K562 (cell line): ENCODE results near the gene MMP24OS. TPM values are rescaled to one million over a fixed set of nuclear protein-coding genes. Genes with fewer than 3 reads are reported as not detected.

ENCODE experiments used
- CBFA2T2 ChIP-seq: fragments of 450-650 bp; conservative IDR thresholded peaks from 2 replicates; pipeline ENCODE4 v1.6.1; 2017; ENCODE audit warnings: mild to moderate bottlenecking
- CBFA2T3 ChIP-seq: fragments of 450-650 bp; IDR thresholded peaks from 2 replicates; pipeline ENCODE4 v1.6.1; 2017
- CREBBP ChIP-seq: IDR thresholded peaks from one replicate; pipeline ENCODE4 v1.6.1; 2012; ENCODE audit warnings: low read depth, mild to moderate bottlenecking, control low read depth, inconsistent platforms, low read length
- ERF ChIP-seq: fragments of 450-650 bp; formaldehyde crosslinking; IDR thresholded peaks from 2 replicates; pipeline ENCODE4 v1.4.0; 2020; ENCODE audit warnings: mild to moderate bottlenecking, mixed read lengths
- EWSR1 ChIP-seq: fragments of 450-650 bp; IDR thresholded peaks from 2 replicates; pipeline ENCODE4 v1.6.1; 2018; ENCODE audit warnings: borderline replicate concordance, mild to moderate bottlenecking, low read depth, moderate library complexity; ENCODE audit not compliant: partially characterized antibody
- HDGF ChIP-seq: fragments of 450-650 bp; IDR thresholded peaks from 2 replicates; pipeline ENCODE4 v1.6.1; 2016
- MEF2A ChIP-seq: IDR thresholded peaks from 2 replicates; pipeline ENCODE4 v1.6.1; 2011; ENCODE audit warnings: low read depth, mild to moderate bottlenecking, low read length, moderate library complexity; ENCODE audit not compliant: control insufficient read depth
- NFIC ChIP-seq: fragments of 450-650 bp; IDR thresholded peaks from 2 replicates; pipeline ENCODE4 v1.6.1; 2017; ENCODE audit warnings: mild to moderate bottlenecking, inconsistent platforms
- TAL1 ChIP-seq: fragments of 450-650 bp; IDR thresholded peaks from 2 replicates; pipeline ENCODE4 v1.6.1; 2016; ENCODE audit warnings: mild to moderate bottlenecking
- ZBTB1 ChIP-seq: sonication (generic); formaldehyde crosslinking; IDR thresholded peaks from 2 replicates; pipeline ENCODE4 v1.8.1; 2023; ENCODE audit warnings: missing genetic modification reagents, low read depth, mild to moderate bottlenecking, borderline replicate concordance
- polyA plus RNA-seq, 8 experiments: library from polyadenylated mRNA; depleted of rRNA in 4 of 8; stranded (reverse) in 5 of 8; unstranded in 3 of 8; fragments of >200 nt; fragmentation: Nextera tagmentation in 2 of 8; fragmentation: Illumina TruSeq in 1 of 8; extraction: Ambion mirVana in 2 of 8; extraction: Trizol in 1 of 8; gene quantifications; 2 replicates each; pipeline versions ENCODE4 v1.2.1 to v1.2.3, GENCODE V29; 2011 to 2014; ENCODE audit warnings: inconsistent platforms in 1 of 8, missing spikeins in 1 of 8
- total RNA-seq, 7 experiments: library from RNA; depleted of rRNA in 6 of 7; stranded (reverse); fragments of >200 nt in 6 of 7; fragmentation: Illumina TruSeq in 2 of 7; extraction: Trizol in 2 of 7; gene quantifications; 2 replicates each; pipeline versions ENCODE4 v1.2.1 to v1.2.3, GENCODE V29; 2011 to 2021; ENCODE audit warnings: low replicate concordance in 1 of 7
- TF ChIP-seq, protein P1 (sequence below): conservative IDR thresholded peaks from 2 replicates; pipeline ENCODE4 v1.6.1; 2011; ENCODE audit warnings: low read depth, mild to moderate bottlenecking, low read length; ENCODE audit not compliant: control insufficient read depth
- TF ChIP-seq, protein P2 (sequence below): fragments of 250-450 bp; sonication (Bioruptor Pico); IDR thresholded peaks from 2 replicates; pipeline ENCODE4 v1.4.0; 2020; ENCODE audit warnings: mild to moderate bottlenecking

The MMP24OS gene
- total and polyA plus RNA-seq, 9 of the 15 experiments (the other 6 are each of a cell fraction or from before 2014, with no cell fraction given), result 0.92 to 41.5 (median 11.4) TPM

DNA sequence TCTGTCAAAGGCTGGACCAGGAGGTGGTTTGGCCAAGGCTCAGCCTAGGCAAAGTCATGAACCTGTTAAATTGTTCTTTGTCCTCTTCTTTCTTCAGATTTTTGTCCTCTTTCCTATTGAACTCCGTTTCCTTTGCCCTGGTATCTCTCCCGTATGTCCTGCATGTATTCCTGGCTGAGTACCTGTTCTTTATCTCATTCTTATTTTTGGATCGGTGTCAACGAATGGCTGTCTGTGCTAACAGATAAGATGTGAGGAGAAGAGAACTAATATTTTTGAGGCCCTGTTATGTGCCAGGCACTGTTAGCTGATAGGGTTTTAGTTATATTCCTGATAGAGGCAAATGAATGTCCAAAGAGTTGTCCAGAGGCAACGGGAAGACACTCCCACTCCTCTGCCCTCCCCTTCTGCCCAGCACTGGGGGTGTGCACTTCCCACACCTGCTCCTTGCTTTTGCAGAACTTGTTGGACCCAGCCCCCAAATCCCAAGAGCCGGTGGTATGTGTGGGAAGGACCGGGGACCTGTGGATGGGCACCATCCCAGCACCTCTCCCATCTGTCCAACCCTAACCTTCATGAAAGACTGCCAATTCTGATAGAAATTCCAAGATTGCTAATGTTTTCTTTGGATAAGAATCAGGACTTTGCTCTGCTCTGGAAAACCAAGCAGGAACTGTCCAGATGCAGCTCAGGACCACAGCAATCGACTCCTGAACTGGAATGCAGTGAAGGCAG is 20.6 kb downstream of the MMP24OS start (continued):
- TF ChIP-seq CBFA2T3 (peak; percentile 60), CREBBP (no peak), CBFA2T2 (0 out of 2 replicates have a peak, but pooled peaks have one; percentile 21), ZBTB1 (CRISPR knock-in tag) (no peak), HDGF (no peak), NFIC (peak; percentile 45), TAL1 (0 out of 2 replicates have a peak, but pooled peaks have one; percentile 13), EWSR1 (no peak), MEF2A (0 out of 2 replicates have a peak, but pooled peaks have one; percentile 11), ERF (CRISPR knock-in tag) (no peak)
- TF ChIP-seq, protein P1, sequence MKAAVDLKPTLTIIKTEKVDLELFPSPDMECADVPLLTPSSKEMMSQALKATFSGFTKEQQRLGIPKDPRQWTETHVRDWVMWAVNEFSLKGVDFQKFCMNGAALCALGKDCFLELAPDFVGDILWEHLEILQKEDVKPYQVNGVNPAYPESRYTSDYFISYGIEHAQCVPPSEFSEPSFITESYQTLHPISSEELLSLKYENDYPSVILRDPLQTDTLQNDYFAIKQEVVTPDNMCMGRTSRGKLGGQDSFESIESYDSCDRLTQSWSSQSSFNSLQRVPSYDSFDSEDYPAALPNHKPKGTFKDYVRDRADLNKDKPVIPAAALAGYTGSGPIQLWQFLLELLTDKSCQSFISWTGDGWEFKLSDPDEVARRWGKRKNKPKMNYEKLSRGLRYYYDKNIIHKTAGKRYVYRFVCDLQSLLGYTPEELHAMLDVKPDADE, result no peak
- TF ChIP-seq, protein P2, sequence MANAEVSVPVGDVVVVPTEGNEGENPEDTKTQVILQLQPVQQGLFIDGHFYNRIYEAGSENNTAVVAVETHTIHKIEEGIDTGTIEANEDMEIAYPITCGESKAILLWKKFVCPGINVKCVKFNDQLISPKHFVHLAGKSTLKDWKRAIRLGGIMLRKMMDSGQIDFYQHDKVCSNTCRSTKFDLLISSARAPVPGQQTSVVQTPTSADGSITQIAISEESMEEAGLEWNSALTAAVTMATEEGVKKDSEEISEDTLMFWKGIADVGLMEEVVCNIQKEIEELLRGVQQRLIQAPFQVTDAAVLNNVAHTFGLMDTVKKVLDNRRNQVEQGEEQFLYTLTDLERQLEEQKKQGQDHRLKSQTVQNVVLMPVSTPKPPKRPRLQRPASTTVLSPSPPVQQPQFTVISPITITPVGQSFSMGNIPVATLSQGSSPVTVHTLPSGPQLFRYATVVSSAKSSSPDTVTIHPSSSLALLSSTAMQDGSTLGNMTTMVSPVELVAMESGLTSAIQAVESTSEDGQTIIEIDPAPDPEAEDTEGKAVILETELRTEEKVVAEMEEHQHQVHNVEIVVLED (CRISPR knock-in tag), result no peak
